Measurements from ENCODE around the gene MISFA.

DNA sequence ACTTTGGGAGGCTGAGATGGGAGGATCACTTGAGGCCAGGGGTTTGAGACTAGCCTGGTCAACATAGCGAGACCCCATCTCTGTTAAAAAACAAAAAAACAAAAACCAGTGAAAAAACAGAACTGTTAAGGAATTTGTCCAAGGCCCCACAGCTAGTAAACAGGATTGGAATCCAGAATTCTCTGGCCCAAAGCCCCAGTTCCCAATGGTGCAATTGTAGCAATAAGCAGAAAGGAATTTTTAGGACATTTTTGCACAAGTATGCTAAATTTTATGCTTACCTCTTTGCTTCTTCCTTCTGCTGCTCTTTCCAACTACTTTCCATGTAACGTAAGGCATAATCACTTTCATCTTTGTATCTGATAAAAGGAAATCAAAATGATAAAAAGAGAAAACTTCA is 11.6 kb downstream of the MISFA start:
- TF ChIP-seq, protein P1, sequence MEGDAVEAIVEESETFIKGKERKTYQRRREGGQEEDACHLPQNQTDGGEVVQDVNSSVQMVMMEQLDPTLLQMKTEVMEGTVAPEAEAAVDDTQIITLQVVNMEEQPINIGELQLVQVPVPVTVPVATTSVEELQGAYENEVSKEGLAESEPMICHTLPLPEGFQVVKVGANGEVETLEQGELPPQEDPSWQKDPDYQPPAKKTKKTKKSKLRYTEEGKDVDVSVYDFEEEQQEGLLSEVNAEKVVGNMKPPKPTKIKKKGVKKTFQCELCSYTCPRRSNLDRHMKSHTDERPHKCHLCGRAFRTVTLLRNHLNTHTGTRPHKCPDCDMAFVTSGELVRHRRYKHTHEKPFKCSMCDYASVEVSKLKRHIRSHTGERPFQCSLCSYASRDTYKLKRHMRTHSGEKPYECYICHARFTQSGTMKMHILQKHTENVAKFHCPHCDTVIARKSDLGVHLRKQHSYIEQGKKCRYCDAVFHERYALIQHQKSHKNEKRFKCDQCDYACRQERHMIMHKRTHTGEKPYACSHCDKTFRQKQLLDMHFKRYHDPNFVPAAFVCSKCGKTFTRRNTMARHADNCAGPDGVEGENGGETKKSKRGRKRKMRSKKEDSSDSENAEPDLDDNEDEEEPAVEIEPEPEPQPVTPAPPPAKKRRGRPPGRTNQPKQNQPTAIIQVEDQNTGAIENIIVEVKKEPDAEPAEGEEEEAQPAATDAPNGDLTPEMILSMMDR (IDR thresholded peaks at IDR 0.05; ENCODE audit: low read depth, low read length, poor library complexity, severe bottlenecking): no peak
- no peak for TF ChIP-seq EZH2phosphoT487 (IDR thresholded peaks at IDR 0.05; ENCODE audit: borderline replicate concordance, low read length)
